ENCODE measurements around the gene PACS2.
"Not testable (repeated sequence)": the region's sequence is repeated elsewhere in the genome, so short reads cannot be mapped to it uniquely, and the experiment has no call there.

PACS2 gene

GRCh38 chr14:105285174-105285573, 29.4 kb upstream of the PACS2 start:
- H3K36me3 ChIP-seq (ENCODE audit: insufficient read depth): no peaks in the 10 kb centered on the region
- no peaks in the 10 kb centered on the region for H3K79me2 ChIP-seq (ENCODE audit: insufficient read depth, low read depth)
- no peak overlapping the region for H3K9ac ChIP-seq
- H3K27me3 ChIP-seq (ENCODE audit: insufficient read depth, low read depth): no peaks in the 10 kb centered on the region
- H4K20me1 ChIP-seq (ENCODE audit: insufficient read depth): no peaks in the 10 kb centered on the region
- H3K4me1 ChIP-seq (ENCODE audit: low read depth, poor library complexity, severe bottlenecking): no peaks in the 10 kb centered on the region
- no peak overlapping the region for H3K4me2 ChIP-seq
- H3K27ac ChIP-seq: no peak overlapping the region
- no peak for TF ChIP-seq CTCF (conservative IDR thresholded peaks at IDR 0.05; ENCODE audit: low read depth, low read length)
- no peak overlapping the region for H3K4me3 ChIP-seq (IDR thresholded peaks at IDR 0.05; ENCODE audit: insufficient read depth, low read depth, low read length)
- no peak overlapping the region for H2AFZ ChIP-seq (ENCODE audit: low read depth)

DNA sequence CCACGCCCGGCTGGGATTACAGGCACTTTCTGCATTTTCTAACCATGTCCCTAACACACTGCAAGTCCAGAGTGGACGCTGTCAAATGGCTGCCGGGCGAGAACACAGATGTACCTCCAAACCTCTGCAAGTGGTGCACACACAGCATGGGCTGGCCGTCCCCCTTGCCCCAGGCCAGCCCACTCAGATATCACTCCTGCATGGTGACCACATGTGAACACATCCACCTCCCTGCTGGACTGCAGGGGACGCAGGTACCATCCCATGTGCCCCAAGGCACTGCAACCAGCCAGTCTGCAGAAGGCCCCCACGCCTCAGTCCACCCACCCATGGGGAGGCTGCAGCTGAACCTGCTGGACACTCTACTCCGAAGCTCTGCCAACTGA, 27.8 kb upstream of the PACS2 start:
- no peaks in the 10 kb centered on the region for H3K79me2 ChIP-seq (ENCODE audit: insufficient read depth, low read depth)
- H3K4me2 ChIP-seq: no peak overlapping the region
- no peaks in the 10 kb centered on the region for H3K36me3 ChIP-seq (ENCODE audit: insufficient read depth)
- no peak for TF ChIP-seq CTCF (conservative IDR thresholded peaks at IDR 0.05; ENCODE audit: low read depth, low read length)
- no peak overlapping the region for H2AFZ ChIP-seq (ENCODE audit: low read depth)
- H3K4me1 ChIP-seq (ENCODE audit: low read depth, poor library complexity, severe bottlenecking): no peaks in the 10 kb centered on the region
- H3K4me3 ChIP-seq (IDR thresholded peaks at IDR 0.05; ENCODE audit: insufficient read depth, low read depth, low read length): no peak overlapping the region
- no peak overlapping the region for H3K27ac ChIP-seq
- H3K9ac ChIP-seq: no peak overlapping the region
- no peaks in the 10 kb centered on the region for H4K20me1 ChIP-seq (ENCODE audit: insufficient read depth)
- no peaks in the 10 kb centered on the region for H3K27me3 ChIP-seq (ENCODE audit: insufficient read depth, low read depth)

DNA sequence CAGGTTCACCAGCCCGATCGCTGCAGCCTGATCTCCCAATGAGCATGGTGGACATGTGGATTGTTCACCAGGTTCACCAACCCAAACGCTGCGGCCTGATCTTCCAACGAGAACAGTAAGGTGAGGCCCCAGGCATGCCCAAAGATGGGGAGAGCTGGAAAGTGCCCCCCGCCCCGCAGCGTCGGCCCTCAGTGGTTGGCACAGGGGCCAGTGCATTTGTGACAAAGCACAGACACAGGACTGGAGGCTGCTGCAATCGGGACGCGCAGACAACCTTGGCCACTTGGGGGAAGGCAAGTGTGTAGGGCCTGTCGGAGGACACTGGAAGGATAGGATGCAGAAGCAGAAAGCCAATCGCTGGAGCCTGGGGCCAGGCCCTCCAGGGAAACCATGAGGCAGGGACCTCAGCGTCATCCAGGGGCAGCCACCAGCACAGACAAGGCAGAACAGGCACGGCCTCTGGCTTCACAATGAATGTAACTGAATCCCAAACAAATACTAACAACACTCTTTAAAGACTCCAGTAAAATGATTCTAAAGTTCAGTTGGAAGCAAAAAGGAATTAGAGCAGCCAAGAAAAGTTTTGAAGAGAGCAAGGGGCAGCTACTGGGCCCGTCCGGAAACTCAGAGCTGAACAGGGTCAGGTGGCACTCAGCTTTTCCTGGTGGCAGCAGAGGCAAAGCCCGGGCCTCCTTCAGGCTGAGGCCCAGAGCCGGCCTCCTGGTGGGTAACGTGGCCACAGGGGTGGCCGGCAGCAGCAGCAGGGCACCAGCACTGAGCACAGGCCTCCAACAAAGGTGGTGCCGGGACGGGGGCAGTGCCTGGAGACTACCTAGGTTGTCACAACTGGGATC, 27.1 kb upstream of the PACS2 start:
- H4K20me1 ChIP-seq (ENCODE audit: insufficient read depth): no peaks in the 10 kb centered on the region
- H3K36me3 ChIP-seq (ENCODE audit: insufficient read depth): no peaks in the 10 kb centered on the region
- H3K4me2 ChIP-seq: no peak overlapping the region
- no peak overlapping the region for H3K9ac ChIP-seq
- H3K4me1 ChIP-seq (ENCODE audit: low read depth, poor library complexity, severe bottlenecking): no peaks in the 10 kb centered on the region
- no peak for TF ChIP-seq CTCF (conservative IDR thresholded peaks at IDR 0.05; ENCODE audit: low read depth, low read length)
- no peak overlapping the region for H3K4me3 ChIP-seq (IDR thresholded peaks at IDR 0.05; ENCODE audit: insufficient read depth, low read depth, low read length)
- no peaks in the 10 kb centered on the region for H3K79me2 ChIP-seq (ENCODE audit: insufficient read depth, low read depth)
- H3K27me3 ChIP-seq (ENCODE audit: insufficient read depth, low read depth): no peaks in the 10 kb centered on the region
- H3K27ac ChIP-seq: no peak overlapping the region
- no peak overlapping the region for H2AFZ ChIP-seq (ENCODE audit: low read depth)

DNA sequence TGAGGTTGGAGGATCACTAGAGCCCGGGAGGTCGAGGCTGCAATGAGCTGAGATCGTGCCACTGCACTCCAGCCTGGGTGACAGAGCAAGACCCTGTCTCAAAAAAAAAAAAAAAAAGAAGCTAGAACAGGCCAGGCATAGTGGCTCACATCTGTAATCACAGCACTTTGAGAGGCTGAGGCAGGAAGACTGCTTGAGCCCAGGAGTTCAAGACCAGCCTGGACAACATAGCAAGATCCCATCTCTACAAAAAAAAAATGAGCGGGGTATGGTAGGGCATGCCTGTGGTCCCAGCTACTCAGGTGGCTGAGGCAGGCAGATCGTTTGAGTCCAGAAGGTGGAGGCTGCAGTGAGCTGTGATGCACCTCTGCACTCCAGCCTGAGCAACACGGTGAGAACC, 25.6 kb upstream of the PACS2 start:
- not testable (repeated sequence) for H3K79me2 ChIP-seq (ENCODE audit: insufficient read depth, low read depth); H3K4me2 ChIP-seq; H3K27ac ChIP-seq; H3K4me3 ChIP-seq (IDR thresholded peaks at IDR 0.05; ENCODE audit: insufficient read depth, low read depth, low read length); H3K27me3 ChIP-seq (ENCODE audit: insufficient read depth, low read depth); H2AFZ ChIP-seq (ENCODE audit: low read depth); H3K9ac ChIP-seq; H3K4me1 ChIP-seq (ENCODE audit: low read depth, poor library complexity, severe bottlenecking); H3K36me3 ChIP-seq (ENCODE audit: insufficient read depth); H4K20me1 ChIP-seq (ENCODE audit: insufficient read depth)

GRCh38 chr14:105290621-105291346, 23.8 kb upstream of the PACS2 start:
- no peaks in the 10 kb centered on the region for H3K36me3 ChIP-seq (ENCODE audit: insufficient read depth)
- no peak overlapping the region for H3K9ac ChIP-seq
- no peak overlapping the region for H3K27ac ChIP-seq
- H2AFZ ChIP-seq (ENCODE audit: low read depth): no peak overlapping the region
- H3K4me3 ChIP-seq (IDR thresholded peaks at IDR 0.05; ENCODE audit: insufficient read depth, low read depth, low read length): no peak overlapping the region
- H3K4me1 ChIP-seq (ENCODE audit: low read depth, poor library complexity, severe bottlenecking): no peaks in the 10 kb centered on the region
- no peaks in the 10 kb centered on the region for H4K20me1 ChIP-seq (ENCODE audit: insufficient read depth)
- H3K79me2 ChIP-seq (ENCODE audit: insufficient read depth, low read depth): peaks cover 16% of the 10 kb centered on the region; the same call in 1 of the 2 replicates
- H3K4me2 ChIP-seq: no peak overlapping the region
- H3K27me3 ChIP-seq (ENCODE audit: insufficient read depth, low read depth): no peaks in the 10 kb centered on the region
- TF ChIP-seq CTCF (conservative IDR thresholded peaks at IDR 0.05; ENCODE audit: low read depth, low read length): no peak

Data from KMS-11 (cell line).